GM12878 (cell line): ENCODE measurements around the gene MS4A7. TPM values are rescaled to one million over a fixed set of nuclear protein-coding genes. Genes with fewer than 3 reads are reported as not detected.

ENCODE experiments used
- ATAC-seq: fragments of 200-7000 bp; cut with Tn5 transposase; 3 replicates; pipeline ENCODE4 v1.9.1; 2020; ENCODE audit warnings: mild to moderate bottlenecking, moderate library complexity
- BruUV-seq: library from RNA; stranded (reverse); fragments of 400-500 nt; replicated peaks from 2 replicates; lab custom pipeline; 2021; lab: Mats Ljungman, UMichigan
- CTCF ChIA-PET: fragments of 300-600 bp; sonication (Branson Sonifier 250); formaldehyde crosslinking; extraction: SDS; loops from one replicate; lab custom pipeline; 2021; ENCODE audit warnings: inconsistent platforms; lab: Yijun Ruan, JAX
- POLR2A ChIA-PET: fragments of 350-600 bp; formaldehyde crosslinking; extraction: SDS; loops from one replicate; lab custom pipeline; 2021; ENCODE audit warnings: inconsistent platforms; lab: Charles Lee
- RAD21 ChIA-PET: fragments of 300-600 bp; sonication (Branson Sonifier 250); formaldehyde crosslinking; loops from one replicate; lab custom pipeline; 2023; ENCODE audit warnings: antibody characterized with exemption; ENCODE audit not compliant: unreplicated experiment; lab: Charles Lee
- SMC1A ChIA-PET: fragments of 300-600 bp; sonication (Branson Sonifier 250); formaldehyde crosslinking; loops from one replicate; lab custom pipeline; 2023; ENCODE audit not compliant: unreplicated experiment, uncharacterized antibody; lab: Charles Lee
- DNase-seq: peaks from one replicate; pipeline ENCODE4 v3.0.0-alpha.2; 2011; ENCODE audit warnings: low read depth, low spot score
- FAIRE-seq: peaks from 3 replicates; lab custom pipeline; 2011; peaks lifted over from hg19 to GRCh38; lab: Jason Lieb, UNC
- H2AFZ ChIP-seq: 2 replicates; pipeline ENCODE4 v1.6.0; 2011; ENCODE audit warnings: low read depth, low read length, control low read depth; ENCODE audit not compliant: control insufficient read depth
- H3K27ac ChIP-seq: 2 replicates; pipeline ENCODE4 v1.5.1; 2011; ENCODE audit warnings: control low read depth; ENCODE audit not compliant: control insufficient read depth, insufficient read depth
- H3K27me3 ChIP-seq, 2 experiments: replicated peaks in 1 of 2; 2 replicates each; pipeline versions ENCODE4 v1.6.0 to v1.6.1; 2011; ENCODE audit warnings: low read length in 1 of 2; ENCODE audit not compliant: control insufficient read depth in 2 of 2, insufficient read depth in 2 of 2
- H3K36me3 ChIP-seq, 2 experiments: 2 replicates each; pipeline ENCODE4 v1.5.1; 2011; ENCODE audit warnings: low read length in 1 of 2; ENCODE audit not compliant: control insufficient read depth in 2 of 2, insufficient read depth in 2 of 2
- H3K4me1 ChIP-seq: 2 replicates; pipeline ENCODE4 v1.6.1; 2011; ENCODE audit warnings: mild to moderate bottlenecking, low read length, moderate library complexity, mixed read lengths; ENCODE audit not compliant: control insufficient read depth, insufficient read depth
- H3K4me2 ChIP-seq: 2 replicates; pipeline ENCODE4 v1.6.0; 2011; ENCODE audit warnings: control low read depth; ENCODE audit not compliant: control insufficient read depth, insufficient read depth
- H3K4me3 ChIP-seq: fragments of 200-600 bp; sonication (generic); 2 replicates; pipeline ENCODE4 v1.5.1; 2016
- H3K79me2 ChIP-seq: 2 replicates; pipeline ENCODE4 v1.6.0; 2011; ENCODE audit warnings: low read length; ENCODE audit not compliant: control insufficient read depth, insufficient read depth
- H3K9ac ChIP-seq: 2 replicates; pipeline ENCODE4 v1.8.0; 2011; ENCODE audit warnings: low read length, control low read depth, mixed read lengths; ENCODE audit not compliant: control insufficient read depth, insufficient read depth
- H3K9me3 ChIP-seq: replicated peaks from 3 replicates; pipeline ENCODE4 v1.5.1; 2011; ENCODE audit warnings: mild to moderate bottlenecking, low read length; ENCODE audit not compliant: control insufficient read depth, insufficient read depth
- H4K20me1 ChIP-seq: 2 replicates; pipeline ENCODE4 v1.6.0; 2011; ENCODE audit not compliant: control insufficient read depth, insufficient read depth
- ATF7 ChIP-seq: fragments of 450-650 bp; IDR thresholded peaks from 2 replicates; pipeline ENCODE4 v1.6.1; 2016; ENCODE audit warnings: low read depth, mild to moderate bottlenecking
- BCL11A ChIP-seq: IDR thresholded peaks from 2 replicates; pipeline ENCODE4 v1.6.1; 2011; ENCODE audit warnings: low read depth, low read length
- BHLHE40 ChIP-seq, 2 experiments: fragments of 450-650 bp in 1 of 2; IDR thresholded peaks; 2 replicates each; pipeline ENCODE4 v1.6.1; 2011 to 2017; ENCODE audit warnings: low read depth in 2 of 2, borderline replicate concordance in 1 of 2, improper control_type of control experiment in 1 of 2, low read length in 1 of 2, mild to moderate bottlenecking in 1 of 2
- BMI1 ChIP-seq: fragments of 450-650 bp; IDR thresholded peaks from 2 replicates; pipeline ENCODE4 v1.6.1; 2016; ENCODE audit warnings: mild to moderate bottlenecking, moderate library complexity, borderline replicate concordance
- DPF2 ChIP-seq: fragments of 450-650 bp; IDR thresholded peaks from 2 replicates; pipeline ENCODE4 v1.6.1; 2017; ENCODE audit warnings: mild to moderate bottlenecking
- EGR1 ChIP-seq, 2 experiments: IDR thresholded peaks; 1 replicate in 1 of 2; 2 replicates in 1 of 2; pipeline ENCODE4 v1.6.1; 2011 to 2012; ENCODE audit warnings: low read depth in 2 of 2, low read length in 2 of 2, borderline replicate concordance in 1 of 2, mild to moderate bottlenecking in 1 of 2, moderate library complexity in 1 of 2
- IKZF1 ChIP-seq: fragments of 450-650 bp; conservative IDR thresholded peaks from 2 replicates; pipeline ENCODE4 v1.6.1; 2017; ENCODE audit warnings: antibody characterized with exemption, mild to moderate bottlenecking
- IRF5 ChIP-seq: fragments of 450-650 bp; IDR thresholded peaks from 2 replicates; pipeline ENCODE4 v1.6.1; 2017; ENCODE audit warnings: borderline replicate concordance
- KAT2A ChIP-seq: conservative IDR thresholded peaks from 2 replicates; pipeline ENCODE4 v1.6.1; 2011; ENCODE audit warnings: low read depth, low read length; ENCODE audit not compliant: control insufficient read depth
- MTA2 ChIP-seq: fragments of 450-650 bp; IDR thresholded peaks from 2 replicates; pipeline ENCODE4 v1.6.1; 2016; ENCODE audit warnings: low read depth, mild to moderate bottlenecking, moderate library complexity
- NR2F1 ChIP-seq: fragments of 450-650 bp; conservative IDR thresholded peaks from 2 replicates; pipeline ENCODE4 v1.6.1; 2017; ENCODE audit warnings: mild to moderate bottlenecking
- RELB ChIP-seq: fragments of 450-650 bp; IDR thresholded peaks from 2 replicates; pipeline ENCODE4 v1.6.1; 2017; ENCODE audit warnings: low read depth, mild to moderate bottlenecking, moderate library complexity
- RUNX3 ChIP-seq: IDR thresholded peaks from 2 replicates; pipeline ENCODE4 v1.6.1; 2012; ENCODE audit warnings: low read length, inconsistent platforms
- SPI1 ChIP-seq: IDR thresholded peaks from 2 replicates; pipeline ENCODE4 v1.6.1; 2011; ENCODE audit warnings: low read depth, mild to moderate bottlenecking, low read length, moderate library complexity, borderline replicate concordance; ENCODE audit not compliant: insufficient read depth
- SREBF2 ChIP-seq: IDR thresholded peaks from 2 replicates; pipeline ENCODE4 v1.6.1; 2012; ENCODE audit warnings: mild to moderate bottlenecking, low read length
- ZBTB33 ChIP-seq: fragments of 450-650 bp; IDR thresholded peaks from 2 replicates; pipeline ENCODE4 v1.6.1; 2017; ENCODE audit warnings: mild to moderate bottlenecking
- WGBS: methylation state at CpG from one replicate; pipeline ENCODE4 v1.1.6; 2016; ENCODE audit warnings: low lambda C conversion rate; ENCODE audit not compliant: insufficient replicate concordance, insufficient coverage; ENCODE audit errors: missing lambda C conversion rate; 5-methylcytosine and 5-hydroxymethylcytosine counted together
- in situ Hi-C: fragments of 300-500 bp; cut with MboI; formaldehyde crosslinking; loops from 9 replicates; pipeline ENCODE4 v1.14.3; 2018; ENCODE audit warnings: mixed read lengths
- intact Hi-C: fragments of 100-400 bp; cut with micrococcal nuclease; formaldehyde crosslinking; loops from one replicate; pipeline ENCODE4 v1.14.2; 2022; ENCODE audit not compliant: unreplicated experiment
- polyA plus RNA-seq, 11 experiments: library from polyadenylated mRNA; depleted of rRNA in 4 of 11; unstranded in 6 of 11; stranded (reverse) in 5 of 11; fragments of >200 nt; fragmentation: Nextera tagmentation in 4 of 11; fragmentation: Illumina TruSeq in 1 of 11; extraction: Ambion mirVana in 4 of 11; extraction: Trizol in 1 of 11; gene quantifications; 1 replicate in 1 of 11; 2 replicates in 10 of 11; pipeline versions ENCODE4 v1.2.1 to v1.2.3, GENCODE V29; 2011 to 2016; ENCODE audit warnings: inconsistent platforms in 2 of 11, missing spikeins in 2 of 11, low read depth in 1 of 11
- total RNA-seq, 4 experiments: library from RNA; depleted of rRNA in 3 of 4; stranded (reverse); fragments of >200 nt in 3 of 4; fragmentation: Illumina TruSeq in 1 of 4; extraction: Trizol in 1 of 4; gene quantifications; 2 replicates each; pipeline versions ENCODE4 v1.2.1 to v1.2.3, GENCODE V29; 2013 to 2021

The MS4A7 gene
- total and polyA plus RNA-seq, 10 of the 15 experiments (the other 5 are each of a cell fraction or from before 2014, with no cell fraction given) = 1.7 to 17.0 (median 3.7) TPM

- TF ChIP-seq SREBF2 (no peak), ZBTB33 (no peak)
Observed at GRCh38 chr11:60334005-60334620, 44.2 kb upstream of the MS4A7 start (continued).

- BruUV-seq = no TSS peak
- Histone ChIP-seq H4K20me1 (no peaks in the 10 kb centered on the region), H3K27ac (peak overlapping the region; percentile 48; the same call in 1 of the 2 replicates), H3K79me2 (no peaks in the 10 kb centered on the region), H3K4me1 (peaks cover 22% of the 10 kb centered on the region), H3K27me3 (no peaks in the 10 kb centered on the region), H3K4me3 (no peak overlapping the region), H3K36me3 (no peaks in the 10 kb centered on the region), H2AFZ (peak overlapping the region; percentile 2; the same call in 1 of the 2 replicates), H3K9ac (no peak overlapping the region), H3K4me2 (peak overlapping the region; percentile 68), H3K9me3 (no peaks in the 10 kb centered on the region; the same call in 2 of the 3 replicates)
- WGBS = 54% methylated on average over 7 of the region's 7 CpGs
- peak; percentile 83 for ATAC-seq
- ChIA-PET CTCF (interaction anchor here (0.7 to 7.4 kb wide), 13 partner anchors 8 to 298 kb away, joined by 3 to 135 read pairs (median 5); no protein-coding TSS in a partner anchor), POLR2A (no interaction called here), RAD21 (interaction anchor here (0.6 to 5.2 kb wide), 8 partner anchors 8 to 282 kb away, joined by 3 to 30 read pairs (median 4); no protein-coding TSS in a partner anchor), SMC1A (interaction anchor here (0.5 to 6.8 kb wide), 14 partner anchors 7 to 514 kb away, joined by 3 to 68 read pairs (median 3); no protein-coding TSS in a partner anchor)
- intact Hi-C loops = loop anchor here (1.0 to 10.0 kb wide), 2 partner anchors 27 to 428 kb away; no protein-coding TSS in a partner anchor
- in situ Hi-C loops = no loop called here
- peak; percentile 55 for DNase-seq
- FAIRE-seq = no peak
- TF ChIP-seq ATF7 = 0 out of 2 replicates have a peak, but pooled peaks have one; percentile 15
- TF ChIP-seq SPI1 = peak; percentile 56; the same call in 1 of the 2 replicates
- peak; percentile 59 to 65 for TF ChIP-seq BHLHE40 (IDR thresholded peaks at IDR 0.05; ENCODE audit: borderline replicate concordance in 1 of 2, low read depth in 2 of 2, low read length in 1 of 2)
- 0 out of 2 replicates have a peak, but pooled peaks have one; percentile 24 for TF ChIP-seq RELB
- peak; percentile 53; the same call in 1 of the 2 replicates for TF ChIP-seq IRF5
- peak; percentile 70 for TF ChIP-seq DPF2
- peak; percentile 73; the same call in 1 of the 2 replicates for TF ChIP-seq MTA2
- peak; percentile 47; the same call in 1 of the 2 replicates for TF ChIP-seq NR2F1
- no peak for TF ChIP-seq EGR1 (IDR thresholded peaks at IDR 0.05; ENCODE audit: borderline replicate concordance in 1 of 2, low read depth in 2 of 2, low read length in 2 of 2)
- TF ChIP-seq IKZF1 = peak; percentile 76
- TF ChIP-seq KAT2A = no peak
- TF ChIP-seq RUNX3 = peak; percentile 58
- TF ChIP-seq BCL11A = peak; percentile 52; the same call in 1 of the 2 replicates
- TF ChIP-seq BMI1 = 0 out of 2 replicates have a peak, but pooled peaks have one; percentile 30
Observed at GRCh38 chr11:60336767-60337391, 41.5 kb upstream of the MS4A7 start.
